ENCODE results near the gene SERPINA3.

DNA sequence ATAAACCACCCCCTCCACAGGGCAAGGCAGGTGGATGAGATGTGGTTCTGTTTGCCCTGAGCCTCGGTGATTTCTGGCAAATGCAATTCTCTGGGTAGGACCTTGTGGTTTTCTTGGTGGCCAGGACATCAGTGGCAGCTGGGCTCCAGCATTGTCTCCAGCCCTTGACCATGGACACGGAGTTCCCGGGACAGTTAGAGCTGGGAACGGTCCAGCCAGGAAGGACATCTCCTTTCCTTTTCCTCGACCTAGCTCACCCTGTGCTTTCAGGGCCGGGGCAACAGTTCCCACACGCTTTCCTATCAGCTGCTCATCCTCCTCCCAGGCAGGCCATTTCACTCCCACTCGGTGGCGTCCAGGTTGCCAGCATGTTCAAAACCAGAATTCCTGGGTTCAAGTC lies 41.8 kb upstream of the SERPINA3 start:
- no peak for TF ChIP-seq POLR2A (IDR thresholded peaks at IDR 0.05)
- TF ChIP-seq, protein P1, sequence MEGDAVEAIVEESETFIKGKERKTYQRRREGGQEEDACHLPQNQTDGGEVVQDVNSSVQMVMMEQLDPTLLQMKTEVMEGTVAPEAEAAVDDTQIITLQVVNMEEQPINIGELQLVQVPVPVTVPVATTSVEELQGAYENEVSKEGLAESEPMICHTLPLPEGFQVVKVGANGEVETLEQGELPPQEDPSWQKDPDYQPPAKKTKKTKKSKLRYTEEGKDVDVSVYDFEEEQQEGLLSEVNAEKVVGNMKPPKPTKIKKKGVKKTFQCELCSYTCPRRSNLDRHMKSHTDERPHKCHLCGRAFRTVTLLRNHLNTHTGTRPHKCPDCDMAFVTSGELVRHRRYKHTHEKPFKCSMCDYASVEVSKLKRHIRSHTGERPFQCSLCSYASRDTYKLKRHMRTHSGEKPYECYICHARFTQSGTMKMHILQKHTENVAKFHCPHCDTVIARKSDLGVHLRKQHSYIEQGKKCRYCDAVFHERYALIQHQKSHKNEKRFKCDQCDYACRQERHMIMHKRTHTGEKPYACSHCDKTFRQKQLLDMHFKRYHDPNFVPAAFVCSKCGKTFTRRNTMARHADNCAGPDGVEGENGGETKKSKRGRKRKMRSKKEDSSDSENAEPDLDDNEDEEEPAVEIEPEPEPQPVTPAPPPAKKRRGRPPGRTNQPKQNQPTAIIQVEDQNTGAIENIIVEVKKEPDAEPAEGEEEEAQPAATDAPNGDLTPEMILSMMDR (IDR thresholded peaks at IDR 0.05): no peak
